GM12874 (cell line): Measurements from ENCODE around the gene SFT2D3.

Experiments used
- CTCF ChIP-seq: IDR thresholded peaks from 2 replicates; pipeline ENCODE4 v1.5.1; 2011; ENCODE audit warnings: low read depth, mild to moderate bottlenecking, control low read depth, low read length, moderate library complexity; ENCODE audit not compliant: insufficient read depth

The SFT2D3 gene

GRCh38 chr2:127679680-127680361, 21.5 kb upstream of the SFT2D3 start:
- no peak for TF ChIP-seq CTCF

GRCh38 chr2:127680706-127681287, 20.5 kb upstream of the SFT2D3 start:
- no peak for TF ChIP-seq CTCF

GRCh38 chr2:127681288-127681804, 20.0 kb upstream of the SFT2D3 start:
- no peak for TF ChIP-seq CTCF

GRCh38 chr2:127681976-127682857, 19.1 kb upstream of the SFT2D3 start:
- TF ChIP-seq CTCF = no peak

- no peak for TF ChIP-seq CTCF
These were observed 18.2 kb upstream of the SFT2D3 start for GRCh38 chr2:127683056-127683455.

- TF ChIP-seq CTCF = no peak
These were observed 17.5 kb upstream of the SFT2D3 start for GRCh38 chr2:127683757-127684156.
